Type B pancreatic cell (in vitro differentiated cells): Measurements from ENCODE around the gene SKIC2. TPM values are rescaled to one million over a fixed set of nuclear protein-coding genes. Genes with fewer than 3 reads are reported as not detected.
"Not testable (repeated sequence)": the region's sequence is repeated elsewhere in the genome, so short reads cannot be mapped to it uniquely, and the experiment has no call there.

ENCODE experiments used
- DNase-seq: peaks from one replicate; pipeline ENCODE4 v3.0.0; 2021; ENCODE audit warnings: mixed read lengths; ENCODE audit not compliant: unreplicated experiment; ENCODE audit errors: extremely low spot score
- H3K27ac Mint-ChIP-seq: 2 replicates; pipeline ENCODE4 v1.8.0; 2021; ENCODE audit warnings: mild to moderate bottlenecking, mixed read lengths
- H3K27me3 Mint-ChIP-seq: 2 replicates; pipeline ENCODE4 v1.8.0; 2021; ENCODE audit warnings: mixed read lengths
- H3K36me3 Mint-ChIP-seq: 2 replicates; pipeline ENCODE4 v1.8.0; 2021; ENCODE audit warnings: mixed read lengths
- H3K4me1 Mint-ChIP-seq: one replicate; pipeline ENCODE4 v1.8.0; 2021; ENCODE audit warnings: mixed read lengths; ENCODE audit not compliant: unreplicated experiment
- H3K4me3 Mint-ChIP-seq: 2 replicates; pipeline ENCODE4 v1.8.0; 2021; ENCODE audit warnings: mild to moderate bottlenecking, mixed read lengths
- H3K9me3 Mint-ChIP-seq: 2 replicates; pipeline ENCODE4 v1.8.0; 2021; ENCODE audit warnings: mixed read lengths
- total RNA-seq: library from RNA; stranded (reverse); gene quantifications from 2 replicates; pipeline ENCODE4 v1.2.1, GENCODE V29; 2021; ENCODE audit warnings: low replicate concordance

Gene SKIC2
- total RNA-seq, 1 donor from 2014 or later: 84.2 TPM

DNA sequence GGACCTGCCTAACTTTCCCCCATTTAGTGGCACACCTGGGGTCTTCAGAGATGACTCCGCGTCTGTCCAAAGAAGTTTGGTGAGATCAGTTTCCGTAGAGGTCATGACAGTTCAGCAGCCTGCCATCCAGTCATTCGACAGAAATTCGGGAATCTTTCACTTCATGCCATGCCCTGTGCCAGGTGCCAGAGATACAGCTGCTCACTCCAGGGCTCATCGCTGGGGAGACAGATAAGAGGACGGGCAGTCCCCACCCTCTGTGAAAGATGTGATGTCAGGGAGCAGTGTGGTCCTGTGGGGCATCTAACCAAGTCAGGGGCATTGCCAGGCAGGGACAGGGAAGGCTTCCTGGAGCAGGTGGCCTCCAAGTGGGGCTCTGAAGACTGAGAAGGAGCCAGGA is 44.3 kb downstream of the SKIC2 start:
- H3K27ac Mint-ChIP-seq, H3K27me3 Mint-ChIP-seq, H3K9me3 Mint-ChIP-seq, H3K4me3 Mint-ChIP-seq, H3K36me3 Mint-ChIP-seq, H3K4me1 Mint-ChIP-seq, DNase-seq: not testable (repeated sequence)

DNA sequence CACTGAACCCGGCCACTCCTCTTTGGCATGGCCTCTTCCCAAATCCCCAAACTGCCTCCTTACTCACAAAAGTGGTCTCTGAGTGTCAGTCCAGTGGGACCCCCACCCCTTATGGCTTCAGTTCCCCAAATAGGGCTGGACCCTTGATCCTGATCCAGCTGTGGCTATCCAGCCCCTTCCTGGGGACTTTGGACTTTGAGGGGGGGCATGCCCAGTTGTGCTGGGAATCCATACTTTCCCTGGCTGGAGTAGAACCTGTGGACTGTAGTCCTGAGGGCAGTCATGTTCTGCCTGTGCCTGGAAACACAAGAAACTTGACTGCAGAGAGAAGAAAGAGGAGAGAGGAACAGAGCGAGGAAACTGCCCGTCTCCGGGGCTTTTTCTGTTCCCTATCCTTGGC is 45.4 kb downstream of the SKIC2 start:
- H3K27me3 Mint-ChIP-seq, DNase-seq, H3K36me3 Mint-ChIP-seq, H3K4me1 Mint-ChIP-seq, H3K4me3 Mint-ChIP-seq, H3K27ac Mint-ChIP-seq, H3K9me3 Mint-ChIP-seq: not testable (repeated sequence)

GRCh38 chr6:32004864-32005537 is 46.0 kb downstream of the SKIC2 start:
- H3K4me1 Mint-ChIP-seq, H3K27me3 Mint-ChIP-seq, H3K4me3 Mint-ChIP-seq, H3K27ac Mint-ChIP-seq, H3K9me3 Mint-ChIP-seq, H3K36me3 Mint-ChIP-seq, DNase-seq: not testable (repeated sequence)

- not testable (repeated sequence) for H3K9me3 Mint-ChIP-seq, H3K4me1 Mint-ChIP-seq, H3K27ac Mint-ChIP-seq, DNase-seq, H3K36me3 Mint-ChIP-seq, H3K27me3 Mint-ChIP-seq, H3K4me3 Mint-ChIP-seq
Measured at GRCh38 chr6:32005538-32005880, 46.5 kb downstream of the SKIC2 start.

DNA sequence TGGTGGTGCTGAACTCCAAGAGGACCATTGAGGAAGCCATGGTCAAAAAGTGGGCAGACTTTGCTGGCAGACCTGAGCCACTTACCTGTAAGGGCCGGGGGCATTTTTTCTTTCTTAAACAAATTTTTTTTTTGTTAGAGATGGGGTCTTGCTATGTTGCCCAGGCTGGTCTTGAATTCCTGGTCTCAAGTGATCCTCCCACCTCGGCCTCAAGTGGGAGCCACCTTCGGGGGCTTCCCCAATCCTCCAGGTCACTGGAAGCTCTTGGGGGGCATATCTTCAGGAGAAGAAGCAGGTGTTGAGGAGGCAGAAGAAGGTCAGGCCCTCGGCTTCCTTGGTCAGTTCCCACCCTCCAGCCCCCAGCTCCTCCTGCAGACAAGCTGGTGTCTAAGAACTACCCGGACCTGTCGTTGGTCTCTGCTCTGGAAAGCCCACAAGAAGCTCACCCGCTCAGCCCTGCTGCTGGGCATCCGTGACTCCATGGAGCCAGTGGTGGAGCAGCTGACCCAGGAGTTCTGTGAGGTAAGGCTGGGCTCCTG is 47.1 kb downstream of the SKIC2 start:
- H3K36me3 Mint-ChIP-seq, H3K27ac Mint-ChIP-seq, H3K4me1 Mint-ChIP-seq, DNase-seq, H3K4me3 Mint-ChIP-seq, H3K27me3 Mint-ChIP-seq, H3K9me3 Mint-ChIP-seq: not testable (repeated sequence)

DNA sequence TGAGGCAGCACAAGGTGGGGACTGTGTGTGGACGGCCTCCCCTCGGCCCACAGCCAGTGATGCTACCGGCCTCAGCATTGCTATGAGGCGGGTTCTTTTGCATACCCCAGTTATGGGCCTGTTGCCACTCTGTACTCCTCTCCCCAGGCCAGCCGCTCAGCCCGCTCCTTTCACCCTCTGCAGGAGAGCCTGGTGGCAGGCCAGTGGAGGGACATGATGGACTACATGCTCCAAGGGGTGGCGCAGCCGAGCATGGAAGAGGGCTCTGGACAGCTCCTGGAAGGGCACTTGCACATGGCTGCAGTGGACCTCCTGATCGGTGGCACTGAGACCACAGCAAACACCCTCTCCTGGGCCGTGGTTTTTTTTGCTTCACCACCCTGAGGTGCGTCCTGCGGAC is 48.1 kb downstream of the SKIC2 start:
- not testable (repeated sequence) for H3K27me3 Mint-ChIP-seq, H3K27ac Mint-ChIP-seq, H3K4me1 Mint-ChIP-seq, H3K4me3 Mint-ChIP-seq, H3K36me3 Mint-ChIP-seq, H3K9me3 Mint-ChIP-seq, DNase-seq

DNA sequence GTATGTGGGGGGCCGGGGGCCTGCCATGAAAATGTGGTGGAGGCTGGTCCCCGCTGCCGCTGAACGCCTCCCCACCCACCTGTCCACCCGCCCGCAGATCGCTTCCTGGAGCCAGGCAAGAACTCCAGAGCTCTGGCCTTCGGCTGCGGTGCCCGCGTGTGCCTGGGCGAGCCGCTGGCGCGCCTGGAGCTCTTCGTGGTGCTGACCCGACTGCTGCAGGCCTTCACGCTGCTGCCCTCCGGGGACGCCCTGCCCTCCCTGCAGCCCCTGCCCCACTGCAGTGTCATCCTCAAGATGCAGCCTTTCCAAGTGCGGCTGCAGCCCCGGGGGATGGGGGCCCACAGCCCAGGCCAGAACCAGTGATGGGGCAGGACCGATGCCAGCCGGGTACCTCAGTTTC is 49.1 kb downstream of the SKIC2 start:
- not testable (repeated sequence) for H3K27ac Mint-ChIP-seq, H3K27me3 Mint-ChIP-seq, H3K9me3 Mint-ChIP-seq, DNase-seq, H3K4me3 Mint-ChIP-seq, H3K36me3 Mint-ChIP-seq, H3K4me1 Mint-ChIP-seq

DNA sequence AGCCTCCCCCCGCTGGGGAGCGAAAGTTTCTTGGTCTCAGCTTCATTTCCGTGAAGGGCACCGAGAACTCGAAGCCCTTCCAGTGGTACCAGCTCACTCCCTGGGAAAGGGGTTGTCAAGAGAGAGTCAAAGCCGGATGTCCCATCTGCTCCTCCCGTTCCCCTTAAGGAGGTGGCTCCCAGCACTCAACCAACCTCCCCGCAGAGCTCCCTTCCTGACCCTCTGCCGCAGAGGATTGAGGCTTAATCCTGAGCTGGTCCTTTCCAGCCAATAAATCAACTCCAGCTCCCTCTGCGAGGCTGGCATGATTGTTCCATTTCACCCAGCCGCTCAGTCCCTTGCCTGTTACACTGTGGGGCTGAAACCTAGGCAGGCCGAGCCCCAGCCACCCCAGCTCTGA is 49.6 kb downstream of the SKIC2 start:
- not testable (repeated sequence) for H3K27me3 Mint-ChIP-seq, H3K9me3 Mint-ChIP-seq, H3K4me3 Mint-ChIP-seq, DNase-seq, H3K4me1 Mint-ChIP-seq, H3K27ac Mint-ChIP-seq, H3K36me3 Mint-ChIP-seq

- DNase-seq, H3K36me3 Mint-ChIP-seq, H3K27me3 Mint-ChIP-seq: not testable (repeated sequence)
Measured at GRCh38 chr6:32009537-32009936, 50.6 kb downstream of the SKIC2 start.

GRCh38 chr6:32010856-32011530 is 52.0 kb downstream of the SKIC2 start:
- not testable (repeated sequence) for H3K4me3 Mint-ChIP-seq, H3K27me3 Mint-ChIP-seq, H3K9me3 Mint-ChIP-seq, H3K4me1 Mint-ChIP-seq, DNase-seq, H3K36me3 Mint-ChIP-seq, H3K27ac Mint-ChIP-seq

More at GRCh38 chr6:32009537-32009936, 50.6 kb downstream of the SKIC2 start:
- not testable (repeated sequence) for H3K4me3 Mint-ChIP-seq, H3K4me1 Mint-ChIP-seq, H3K27ac Mint-ChIP-seq, H3K9me3 Mint-ChIP-seq

GRCh38 chr6:32012941-32013617 is 54.1 kb downstream of the SKIC2 start:
- not testable (repeated sequence) for DNase-seq, H3K36me3 Mint-ChIP-seq, H3K27me3 Mint-ChIP-seq, H3K4me1 Mint-ChIP-seq, H3K9me3 Mint-ChIP-seq, H3K4me3 Mint-ChIP-seq, H3K27ac Mint-ChIP-seq

GRCh38 chr6:32013738-32014137 is 54.8 kb downstream of the SKIC2 start:
- not testable (repeated sequence) for DNase-seq, H3K27me3 Mint-ChIP-seq, H3K4me1 Mint-ChIP-seq, H3K27ac Mint-ChIP-seq, H3K36me3 Mint-ChIP-seq, H3K4me3 Mint-ChIP-seq, H3K9me3 Mint-ChIP-seq

DNA sequence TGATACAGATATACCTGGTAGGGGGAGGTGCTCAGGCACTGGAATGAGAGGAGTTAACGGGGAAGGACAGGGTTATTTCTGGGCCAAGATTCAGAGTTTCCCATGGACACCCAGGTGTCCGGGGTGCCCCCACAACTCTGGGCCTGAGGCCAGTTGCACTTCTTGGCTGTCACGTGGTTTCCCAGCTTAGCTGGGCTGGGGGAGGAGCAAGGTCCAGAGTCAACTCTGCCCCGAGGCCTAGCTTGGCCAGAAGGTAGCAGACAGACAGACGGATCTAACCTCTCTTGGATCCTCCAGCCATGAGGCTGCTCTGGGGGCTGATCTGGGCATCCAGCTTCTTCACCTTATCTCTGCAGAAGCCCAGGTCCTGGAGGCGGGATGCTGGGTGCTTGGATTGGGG is 55.6 kb downstream of the SKIC2 start, which contains the start of gene C4B:
TSS of gene C4B (plus strand) at position 249 of the 400 bp plus-strand sequence. CDS start at position 300, 51 bp downstream.
- DNase-seq, H3K27ac Mint-ChIP-seq, H3K36me3 Mint-ChIP-seq, H3K4me3 Mint-ChIP-seq, H3K9me3 Mint-ChIP-seq, H3K4me1 Mint-ChIP-seq, H3K27me3 Mint-ChIP-seq: not testable (repeated sequence)
